ENCODE data around the gene KCNN3.

DNA sequence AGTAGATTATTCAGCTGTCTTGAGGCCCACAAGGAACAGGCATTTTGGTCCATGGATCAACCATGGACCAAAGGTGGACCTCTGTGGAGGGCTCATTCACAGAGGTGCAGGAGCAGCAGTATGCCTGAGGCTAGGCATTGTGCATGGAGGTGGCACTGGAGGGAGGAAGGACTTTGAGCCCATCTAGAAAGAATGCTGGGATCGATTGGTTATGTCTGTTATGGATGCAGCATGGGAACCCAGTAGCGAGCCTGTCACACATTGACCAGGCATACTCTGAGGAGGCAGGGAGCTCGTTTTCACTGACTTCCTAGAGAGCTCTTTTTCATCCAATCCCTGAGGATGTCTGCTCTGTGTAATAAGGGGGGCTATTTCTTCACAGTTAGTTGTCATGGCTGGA, 75.5 kb downstream of the KCNN3 start:
- no peak for TF ChIP-seq CTCF (conservative IDR thresholded peaks at IDR 0.05; ENCODE audit: low read depth, low read length)
- TF ChIP-seq EZH2 (IDR thresholded peaks at IDR 0.05; ENCODE audit: low read length, unreplicated experiment): no peak
